Fibroblast of mammary gland (primary cell): ENCODE results near the gene GFER.

ENCODE experiments used
- DNase-seq: peaks from one replicate; pipeline ENCODE4 v3.0.0-alpha.2; 2010; ENCODE audit warnings: low read depth
- H3K4me3 ChIP-seq: 2 replicates; pipeline ENCODE4 v1.5.1; 2011; ENCODE audit warnings: low read depth, mild to moderate bottlenecking, low read length, moderate library complexity; ENCODE audit not compliant: control insufficient read depth
- TF ChIP-seq, protein P1 (sequence below): conservative IDR thresholded peaks from 2 replicates; pipeline ENCODE4 v1.5.1; 2011; ENCODE audit warnings: low read depth, low read length, inconsistent platforms; ENCODE audit not compliant: control insufficient read depth, insufficient read depth

The GFER gene

GRCh38 chr16:1990351-1991134 lies 6.5 kb downstream of the GFER start:
- no peak overlapping the region for H3K4me3 ChIP-seq
- no peak for DNase-seq
- TF ChIP-seq, protein P1, sequence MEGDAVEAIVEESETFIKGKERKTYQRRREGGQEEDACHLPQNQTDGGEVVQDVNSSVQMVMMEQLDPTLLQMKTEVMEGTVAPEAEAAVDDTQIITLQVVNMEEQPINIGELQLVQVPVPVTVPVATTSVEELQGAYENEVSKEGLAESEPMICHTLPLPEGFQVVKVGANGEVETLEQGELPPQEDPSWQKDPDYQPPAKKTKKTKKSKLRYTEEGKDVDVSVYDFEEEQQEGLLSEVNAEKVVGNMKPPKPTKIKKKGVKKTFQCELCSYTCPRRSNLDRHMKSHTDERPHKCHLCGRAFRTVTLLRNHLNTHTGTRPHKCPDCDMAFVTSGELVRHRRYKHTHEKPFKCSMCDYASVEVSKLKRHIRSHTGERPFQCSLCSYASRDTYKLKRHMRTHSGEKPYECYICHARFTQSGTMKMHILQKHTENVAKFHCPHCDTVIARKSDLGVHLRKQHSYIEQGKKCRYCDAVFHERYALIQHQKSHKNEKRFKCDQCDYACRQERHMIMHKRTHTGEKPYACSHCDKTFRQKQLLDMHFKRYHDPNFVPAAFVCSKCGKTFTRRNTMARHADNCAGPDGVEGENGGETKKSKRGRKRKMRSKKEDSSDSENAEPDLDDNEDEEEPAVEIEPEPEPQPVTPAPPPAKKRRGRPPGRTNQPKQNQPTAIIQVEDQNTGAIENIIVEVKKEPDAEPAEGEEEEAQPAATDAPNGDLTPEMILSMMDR, result no peak

DNA sequence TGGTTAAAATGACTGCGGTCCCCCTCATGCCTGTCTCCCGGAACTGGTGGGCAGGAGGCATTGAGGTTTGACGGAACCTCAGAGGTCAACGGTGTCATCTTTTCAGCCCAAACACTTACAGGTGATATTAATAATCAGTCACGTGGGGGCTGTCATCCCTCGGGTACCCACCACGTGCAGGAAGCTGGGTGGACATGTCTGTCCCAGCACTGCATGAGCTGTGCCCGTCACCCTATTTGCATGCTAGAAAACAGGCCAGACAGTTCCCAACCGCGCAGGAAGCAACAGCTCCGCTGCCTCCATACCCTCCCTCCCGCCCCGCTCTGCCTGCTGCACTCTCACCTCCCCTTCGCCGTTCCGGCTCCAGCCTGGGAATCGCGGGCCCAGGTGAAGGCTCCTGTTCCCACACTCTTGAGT lies 7.2 kb downstream of the GFER start:
- TF ChIP-seq, protein P1, result no peak
- no peak overlapping the region for H3K4me3 ChIP-seq
- no peak for DNase-seq

- DNase-seq, result no peak
- H3K4me3 ChIP-seq, result no peak overlapping the region
- TF ChIP-seq, protein P1, result no peak
These were observed 7.6 kb downstream of the GFER start for GRCh38 chr16:1991588-1991947.

DNA sequence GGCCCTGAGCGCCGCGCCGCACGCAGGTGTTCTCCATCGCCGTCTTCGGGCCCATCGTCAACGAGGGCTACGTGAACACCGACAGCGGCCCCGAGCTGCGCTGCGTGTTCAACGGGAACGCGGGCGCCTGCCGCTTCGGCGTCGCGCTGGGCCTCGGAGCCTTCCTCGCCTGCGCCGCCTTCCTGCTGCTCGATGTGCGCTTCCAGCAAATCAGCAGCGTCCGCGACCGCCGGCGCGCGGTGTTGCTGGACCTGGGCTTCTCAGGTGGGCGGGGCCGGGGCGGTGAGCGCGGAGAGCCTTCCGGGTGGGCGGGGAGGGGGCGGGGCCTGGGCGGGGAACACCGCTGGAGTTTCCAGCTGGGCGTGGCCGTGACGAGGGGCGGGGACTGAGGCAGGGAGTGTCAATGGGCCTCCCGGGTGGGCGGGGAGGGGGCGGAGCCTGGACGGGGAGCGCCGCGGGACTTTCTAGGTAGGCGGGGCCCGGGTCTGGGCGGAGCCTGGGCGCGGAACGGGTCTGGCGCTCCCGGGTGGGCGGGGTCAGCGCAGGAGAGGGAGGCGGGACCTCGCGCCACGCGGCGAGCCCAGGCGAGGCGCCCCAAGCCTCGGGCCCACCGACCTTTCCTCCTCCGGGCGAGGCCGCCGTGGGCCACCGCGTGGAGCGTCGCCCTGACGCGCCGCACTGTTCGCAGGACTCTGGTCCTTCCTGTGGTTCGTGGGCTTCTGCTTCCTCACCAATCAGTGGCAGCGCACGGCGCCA lies 8.1 kb downstream of the GFER start:
- TF ChIP-seq, protein P1, result no peak
- H3K4me3 ChIP-seq, result no peak overlapping the region

DNA sequence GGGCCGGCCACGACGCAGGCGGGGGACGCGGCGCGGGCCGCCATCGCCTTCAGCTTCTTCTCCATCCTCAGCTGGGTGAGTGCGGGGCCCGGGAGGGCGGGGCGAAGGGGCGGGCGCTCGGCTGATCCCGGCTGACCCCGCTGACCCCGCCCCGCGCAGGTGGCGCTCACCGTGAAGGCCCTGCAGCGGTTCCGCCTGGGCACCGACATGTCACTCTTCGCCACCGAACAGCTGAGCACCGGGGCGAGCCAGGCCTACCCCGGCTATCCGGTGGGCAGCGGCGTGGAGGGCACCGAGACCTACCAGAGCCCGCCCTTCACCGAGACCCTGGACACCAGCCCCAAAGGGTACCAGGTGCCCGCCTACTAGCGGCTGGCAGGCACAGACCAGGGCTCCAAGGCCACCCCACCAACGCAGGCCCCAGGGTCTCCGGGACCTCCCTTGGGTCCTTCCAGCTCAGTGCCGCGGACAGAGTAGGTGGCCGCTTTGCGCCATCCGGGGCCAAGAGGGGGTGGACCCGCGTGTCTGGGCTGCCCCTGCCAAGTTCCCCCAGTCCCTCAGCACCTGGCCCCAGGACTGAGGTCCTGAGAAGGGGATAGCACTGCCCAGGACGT lies 8.8 kb downstream of the GFER start:
- TF ChIP-seq, protein P1, result no peak
- H3K4me3 ChIP-seq, result no peak overlapping the region
- DNase-seq, result no peak

More for the DNA sequence above, 8.1 kb downstream of the GFER start:
- peak; percentile 84 for DNase-seq

- TF ChIP-seq, protein P1, result no peak
- H3K4me3 ChIP-seq, result no peak overlapping the region
- peak; percentile 43 for DNase-seq
These were observed 9.7 kb downstream of the GFER start for GRCh38 chr16:1993731-1994131.
